Measurements from ENCODE around the gene EIF3K. TPM values are rescaled to one million over a fixed set of nuclear protein-coding genes. Genes with fewer than 3 reads are reported as not detected.

The EIF3K gene
- total RNA-seq, 4 donors from 2014 or later, result 326 to 534 (median 466) TPM

DNA sequence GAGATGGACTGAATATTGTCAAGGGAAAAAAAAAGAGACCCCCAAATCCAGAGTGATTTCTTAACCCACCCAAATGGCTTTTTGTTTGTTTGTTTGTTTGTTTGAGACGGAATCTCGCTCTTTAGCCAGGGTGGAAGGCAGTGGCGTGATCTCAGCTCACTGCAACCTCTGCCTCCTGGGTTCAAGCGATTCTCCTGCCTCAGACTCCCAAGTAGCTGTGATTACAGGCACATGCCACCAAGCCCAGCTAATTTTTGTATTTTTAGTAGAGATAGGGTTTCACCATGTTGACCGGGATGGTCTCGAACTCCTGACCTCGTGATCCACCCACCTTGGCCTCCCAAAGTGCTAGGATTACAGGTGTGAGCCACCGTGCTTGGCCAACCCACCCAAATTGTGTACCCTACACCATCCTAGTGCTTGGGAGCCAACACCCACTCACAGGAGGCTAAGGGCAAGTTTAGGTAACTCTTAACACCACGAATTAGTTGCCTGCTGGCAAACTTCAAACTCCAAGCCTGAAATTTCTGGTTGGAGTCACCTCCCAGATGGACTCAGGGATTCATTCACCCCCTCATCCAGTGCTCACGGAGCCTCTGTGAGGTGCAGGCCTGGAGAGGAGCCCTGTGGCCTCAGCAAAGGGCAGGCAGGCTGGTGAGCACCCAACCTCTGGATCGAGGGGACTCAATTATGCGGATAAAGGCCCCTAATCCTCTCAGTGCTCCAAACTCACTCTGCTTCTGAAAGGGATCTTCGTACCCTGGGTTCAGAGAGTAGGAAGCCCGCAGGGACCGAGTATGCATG lies 66.1 kb downstream of the EIF3K start:
- WGBS, 2 donors, result 77 to 80% methylated on average over 13 to 15 of the region's 15 CpGs
- no peaks in the 10 kb centered on the region for H3K27me3 ChIP-seq
- DNase-seq (ENCODE audit: low spot score in 2 of 2), result no peak
- no peak for TF ChIP-seq POLR2A (IDR thresholded peaks at IDR 0.05)
- TF ChIP-seq EP300 (IDR thresholded peaks at IDR 0.05), result no peak
- TF ChIP-seq, protein P1, sequence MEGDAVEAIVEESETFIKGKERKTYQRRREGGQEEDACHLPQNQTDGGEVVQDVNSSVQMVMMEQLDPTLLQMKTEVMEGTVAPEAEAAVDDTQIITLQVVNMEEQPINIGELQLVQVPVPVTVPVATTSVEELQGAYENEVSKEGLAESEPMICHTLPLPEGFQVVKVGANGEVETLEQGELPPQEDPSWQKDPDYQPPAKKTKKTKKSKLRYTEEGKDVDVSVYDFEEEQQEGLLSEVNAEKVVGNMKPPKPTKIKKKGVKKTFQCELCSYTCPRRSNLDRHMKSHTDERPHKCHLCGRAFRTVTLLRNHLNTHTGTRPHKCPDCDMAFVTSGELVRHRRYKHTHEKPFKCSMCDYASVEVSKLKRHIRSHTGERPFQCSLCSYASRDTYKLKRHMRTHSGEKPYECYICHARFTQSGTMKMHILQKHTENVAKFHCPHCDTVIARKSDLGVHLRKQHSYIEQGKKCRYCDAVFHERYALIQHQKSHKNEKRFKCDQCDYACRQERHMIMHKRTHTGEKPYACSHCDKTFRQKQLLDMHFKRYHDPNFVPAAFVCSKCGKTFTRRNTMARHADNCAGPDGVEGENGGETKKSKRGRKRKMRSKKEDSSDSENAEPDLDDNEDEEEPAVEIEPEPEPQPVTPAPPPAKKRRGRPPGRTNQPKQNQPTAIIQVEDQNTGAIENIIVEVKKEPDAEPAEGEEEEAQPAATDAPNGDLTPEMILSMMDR (IDR thresholded peaks at IDR 0.05), result no peak
- H3K4me3 ChIP-seq, result no peak overlapping the region
- H3K36me3 ChIP-seq, result peaks cover 0 to 5% (median 0%) of the 10 kb centered on the region in 3 donors
- H3K9me3 ChIP-seq, result no peaks in the 10 kb centered on the region
- H3K27ac ChIP-seq, result peak overlapping the region; percentile 73 to 95 (median 88)
- H3K4me1 ChIP-seq, result peaks cover 0 to 94% (median 64%) of the 10 kb centered on the region in 4 donors

DNA sequence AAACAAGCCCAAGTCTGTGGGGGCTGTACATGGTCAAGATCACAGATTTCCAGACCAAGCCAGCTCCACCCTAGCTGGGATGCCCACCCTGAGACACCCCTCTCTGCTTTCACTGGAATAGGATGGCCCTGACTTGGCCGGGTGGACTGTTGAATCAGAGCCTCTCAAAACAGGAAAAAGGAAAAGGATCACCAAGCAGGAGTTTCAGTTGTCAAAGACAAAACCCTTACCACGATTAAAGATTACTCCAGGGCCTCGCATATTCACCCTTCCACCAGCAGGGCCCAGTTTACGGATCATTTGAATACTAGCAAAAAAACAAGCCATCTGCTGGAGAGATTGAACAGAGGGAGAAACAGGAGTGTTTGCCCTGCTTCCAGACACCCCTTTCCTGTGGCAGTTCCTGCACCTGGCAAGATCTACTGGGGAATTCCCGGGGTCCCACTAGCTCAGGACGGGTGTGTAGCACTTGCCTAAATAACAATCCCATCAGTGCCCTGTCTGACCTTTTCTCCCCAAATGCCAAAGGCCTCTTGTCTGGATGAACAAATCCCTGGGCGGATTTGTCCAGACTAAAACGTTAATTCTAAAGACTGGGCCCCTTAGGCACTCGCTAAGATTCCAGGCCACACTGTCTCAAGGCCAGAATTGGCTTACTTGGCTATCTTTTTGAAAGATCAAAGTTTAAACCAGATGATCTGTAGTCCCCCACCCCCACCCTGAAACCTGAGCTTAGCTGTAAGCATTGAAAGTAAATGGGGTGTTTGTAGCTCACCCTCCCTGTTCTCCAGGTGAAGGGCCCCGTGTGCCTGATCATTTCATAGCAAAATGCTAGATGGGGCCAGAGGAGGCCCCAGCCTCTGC lies 66.9 kb downstream of the EIF3K start:
- no peak for TF ChIP-seq POLR2A (IDR thresholded peaks at IDR 0.05)
- TF ChIP-seq, protein P1 (IDR thresholded peaks at IDR 0.05), result peak; percentile 15 to 58 (median 33)
- 14 to 25% methylated on average over 10 of the region's 10 CpGs for WGBS, 2 donors
- Histone ChIP-seq H3K4me1 (peaks cover 0 to 95% (median 69%) of the 10 kb centered on the region in 4 donors), H3K27ac (peak overlapping the region; percentile 73 to 95 (median 88)), H3K36me3 (peaks cover 0 to 5% (median 0%) of the 10 kb centered on the region in 3 donors), H3K27me3 (no peaks in the 10 kb centered on the region), H3K4me3 (no peak overlapping the region), H3K9me3 (no peaks in the 10 kb centered on the region)
- DNase-seq (ENCODE audit: low spot score in 2 of 2), result no peak

DNA sequence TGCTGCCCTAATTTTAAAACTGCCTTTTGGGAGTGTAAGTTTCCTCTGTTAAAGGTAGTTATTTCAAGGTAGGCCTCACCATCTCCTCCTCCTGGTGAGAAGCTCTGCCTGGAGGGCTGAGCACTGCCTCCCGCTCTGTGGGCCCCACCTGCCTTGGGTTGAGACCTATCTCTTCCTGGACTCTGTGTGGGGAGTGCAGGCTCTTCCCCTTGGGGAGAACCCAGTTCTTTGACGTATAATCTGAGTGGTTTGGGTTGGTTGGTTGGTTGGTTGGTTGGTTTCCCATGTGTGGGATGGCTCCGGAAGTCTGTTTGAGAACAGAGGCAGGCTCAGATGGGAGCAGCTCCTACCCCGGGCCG lies 67.5 kb downstream of the EIF3K start:
- TF ChIP-seq, protein P1 (IDR thresholded peaks at IDR 0.05), result no peak
- TF ChIP-seq POLR2A (IDR thresholded peaks at IDR 0.05) (no peak), EP300 (IDR thresholded peaks at IDR 0.05) (no peak)
- peaks cover 0 to 99% (median 71%) of the 10 kb centered on the region in 4 donors for H3K4me1 ChIP-seq
- peak overlapping the region; percentile 73 to 95 (median 88) for H3K27ac ChIP-seq
- peaks cover 0 to 4% (median 0%) of the 10 kb centered on the region in 3 donors for H3K36me3 ChIP-seq
- no peak for DNase-seq (ENCODE audit: low spot score in 2 of 2)
- H3K27me3 ChIP-seq, result no peaks in the 10 kb centered on the region
- WGBS, 2 donors, result 66 to 73% methylated on average over 5 of the region's 5 CpGs
- no peaks in the 10 kb centered on the region for H3K9me3 ChIP-seq
- no peak overlapping the region for H3K4me3 ChIP-seq

Other genes starting within 250 kb of the EIF3K start
- 100 to 1,000 TPM; 124 to 192 (median 174) TPM for gene PSMD8, start 244.6 kb upstream of the EIF3K start, total RNA-seq
- gene GGN, start 231.2 kb upstream of the EIF3K start, total RNA-seq, result not detected
- under 1 TPM in 3 of 4 donors, not detected in 1; under 0.01 to 0.60 (median 0.21) TPM for gene SPRED3, start 230.5 kb upstream of the EIF3K start, total RNA-seq
- gene FAM98C, start 216.1 kb upstream of the EIF3K start, total RNA-seq, result 10 to 100 TPM; 24.9 to 69.0 (median 50.3) TPM
- gene RASGRP4, start 193.0 kb upstream of the EIF3K start, total RNA-seq, result 10 to 100 TPM in 1 of 4 donors, 1 to 10 TPM in 3; 3.1 to 11.7 (median 5.3) TPM
- gene RYR1, start 185.5 kb upstream of the EIF3K start, total RNA-seq, result 10 to 100 TPM in 2 of 4 donors, 1 to 10 TPM in 2; 5.7 to 18.1 (median 12.0) TPM
- 10 to 100 TPM in 1 of 4 donors, 1 to 10 TPM in 3; 2.5 to 10.0 (median 8.8) TPM for gene MAP4K1, start 1.2 kb upstream of the EIF3K start, total RNA-seq
- gene ACTN4, start 28.5 kb downstream of the EIF3K start, total RNA-seq, result 100 to 1,000 TPM; 342 to 463 (median 382) TPM
- 1 to 10 TPM; 3.5 to 5.7 (median 4.8) TPM for gene CAPN12, start 125.3 kb downstream of the EIF3K start, total RNA-seq
- gene LGALS7, start 154.3 kb downstream of the EIF3K start, total RNA-seq, result not detected
- gene LGALS7B, start 170.0 kb downstream of the EIF3K start, total RNA-seq, result not detected
- gene LGALS4, start 193.8 kb downstream of the EIF3K start, total RNA-seq, result 1 to 10 TPM in 1 of 4 donors, under 1 TPM in 2, not detected in 1; 0.20 to 2.1 (median 0.63) TPM
- 100 to 1,000 TPM in 3 of 4 donors, 10 to 100 TPM in 1; 81.8 to 135 (median 119) TPM for gene ECH1, start 212.6 kb downstream of the EIF3K start, total RNA-seq
- gene HNRNPL, start 230.8 kb downstream of the EIF3K start, total RNA-seq, result 100 to 1,000 TPM; 170 to 205 (median 179) TPM

Data from tibial nerve (tissue), 4 donors.